T-cell (primary cell): ENCODE results near the gene KCNH8. TPM values are rescaled to one million over a fixed set of nuclear protein-coding genes. Genes with fewer than 3 reads are reported as not detected.

Source experiments
- ATAC-seq, 4 experiments: fragments of 200-7000 bp in 3 of 4; fragments of 150-1000 bp in 1 of 4; cut with Tn5 transposase; replicated peaks in 1 of 4; 1 replicate in 3 of 4; 2 replicates in 1 of 4; pipeline ENCODE4 v1.10.0; 2021; ENCODE audit warnings: moderate library complexity in 3 of 4, mild to moderate bottlenecking in 2 of 4, moderate number of reproducible peaks in 1 of 4
- CTCF ChIA-PET, 2 donors: fragments of 300-600 bp; sonication (Branson Sonifier 250); formaldehyde crosslinking; loops; one replicate each; lab custom pipeline; 2022; ENCODE audit warnings: antibody characterized with exemption in 2 of 2; lab: Charles Lee
- POLR2A ChIA-PET, 2 donors: fragments of 300-600 bp; sonication (Branson Sonifier 250); formaldehyde crosslinking; loops; one replicate each; lab custom pipeline; 2022; ENCODE audit warnings: antibody characterized with exemption in 2 of 2; lab: Charles Lee
- DNase-seq, 35 experiments: peaks; one replicate each; pipeline versions ENCODE4 v3.0.0 to v3.0.0-alpha.2; 2013 to 2023
- H3K27ac ChIP-seq: one replicate; pipeline ENCODE4 v1.5.1; 2013; ENCODE audit warnings: low read length
- H3K27me3 ChIP-seq, 2 experiments: replicated peaks in 1 of 2; 1 replicate in 1 of 2; 2 replicates in 1 of 2; pipeline versions ENCODE4 v1.6.1 to v1.7.0; 2013; ENCODE audit warnings: low read length in 1 of 2, mixed read lengths in 1 of 2; ENCODE audit not compliant: control insufficient read depth in 2 of 2, insufficient read depth in 2 of 2; ENCODE audit errors: extremely low read depth in 1 of 2
- H3K36me3 ChIP-seq, 2 donors: 1 replicate in 1 of 2; 2 replicates in 1 of 2; pipeline versions ENCODE4 v1.6.1 to v1.7.0; 2013; ENCODE audit warnings: low read length in 1 of 2; ENCODE audit not compliant: control insufficient read depth in 2 of 2, insufficient read depth in 1 of 2; ENCODE audit errors: extremely low read depth in 1 of 2
- H3K4me1 ChIP-seq, 2 experiments: 1 replicate in 1 of 2; 2 replicates in 1 of 2; pipeline versions ENCODE4 v1.6.1 to v1.7.0; 2013; ENCODE audit warnings: low read length in 2 of 2, mixed read lengths in 1 of 2; ENCODE audit not compliant: insufficient read depth in 2 of 2, control insufficient read depth in 1 of 2; ENCODE audit errors: extremely low read depth in 1 of 2
- H3K4me3 ChIP-seq, 2 donors: 1 replicate in 1 of 2; 2 replicates in 1 of 2; pipeline versions ENCODE4 v1.5.1 to v1.7.0; 2013; ENCODE audit warnings: mild to moderate bottlenecking in 2 of 2, low read length in 1 of 2, moderate library complexity in 1 of 2; ENCODE audit not compliant: control insufficient read depth in 1 of 2; ENCODE audit errors: extremely low read depth in 1 of 2
- H3K9me3 ChIP-seq: 2 replicates; pipeline ENCODE4 v1.7.0; 2013
- H3K27ac Mint-ChIP-seq, 2 donors: one replicate each; pipeline ENCODE4 v1.8.0; 2020 to 2021; ENCODE audit warnings: mild to moderate bottlenecking in 2 of 2, mixed read lengths in 2 of 2
- H3K27me3 Mint-ChIP-seq, 2 donors: one replicate each; pipeline ENCODE4 v1.8.0; 2021 to 2022; ENCODE audit warnings: mixed read lengths in 2 of 2
- H3K36me3 Mint-ChIP-seq: one replicate; pipeline ENCODE4 v1.8.0; 2021; ENCODE audit warnings: mixed read lengths
- H3K4me1 Mint-ChIP-seq, 3 donors: one replicate each; pipeline ENCODE4 v1.8.0; 2020 to 2022; ENCODE audit warnings: mixed read lengths in 3 of 3, mild to moderate bottlenecking in 1 of 3
- H3K4me3 Mint-ChIP-seq, 3 donors: one replicate each; pipeline ENCODE4 v1.8.0; 2020 to 2022; ENCODE audit warnings: mild to moderate bottlenecking in 3 of 3, mixed read lengths in 3 of 3, moderate library complexity in 3 of 3
- H3K9me3 Mint-ChIP-seq, 3 donors: one replicate each; pipeline ENCODE4 v1.8.0; 2020 to 2022; ENCODE audit warnings: mixed read lengths in 3 of 3
- WGBS: methylation state at CpG from one replicate; pipeline ENCODE4 v1.1.5; 2013; ENCODE audit warnings: missing lambda C conversion rate; ENCODE audit not compliant: insufficient coverage; 5-methylcytosine and 5-hydroxymethylcytosine counted together
- total RNA-seq, 35 experiments: library from RNA in 6 of 35; stranded (reverse) in 6 of 35; fragments of 120-200 nt in 1 of 35; gene quantifications; one replicate each; pipeline versions ENCODE4 v1.2.1 to v1.2.4 and lab custom pipeline; 2013 to 2026

KCNH8 gene
- total RNA-seq, 5 donors from 2014 or later (not counting 1 experiment from before 2014, with no cell fraction given), result 0.03 to 0.26 (median 0.16) TPM; not detected in 1

GRCh38 chr3:19295208-19295607 is 146.9 kb downstream of the KCNH8 start:
- H3K4me3 ChIP-seq, result no peak overlapping the region
- Mint-ChIP-seq H3K27me3 (no peaks in the 10 kb centered on the region), H3K27ac (no peak overlapping the region), H3K4me1 (no peaks in the 10 kb centered on the region), H3K9me3 (no peaks in the 10 kb centered on the region), H3K4me3 (no peak overlapping the region), H3K36me3 (no peaks in the 10 kb centered on the region)
- ATAC-seq, result no peak
- no peaks in the 10 kb centered on the region for H3K4me1 ChIP-seq
- ChIA-PET CTCF (no interaction called here), POLR2A (no interaction called here)
- DNase-seq, result no peak
- no peak overlapping the region for H3K27ac ChIP-seq
- H3K9me3 ChIP-seq, result no peaks in the 10 kb centered on the region
- WGBS, result 80% methylated on average over 1 of the region's 3 CpGs
- H3K27me3 ChIP-seq, result no peaks in the 10 kb centered on the region
- H3K36me3 ChIP-seq, result no peaks in the 10 kb centered on the region

- Histone ChIP-seq H3K36me3 (no peaks in the 10 kb centered on the region), H3K27ac (no peak overlapping the region), H3K4me3 (no peak overlapping the region), H3K4me1 (no peaks in the 10 kb centered on the region), H3K9me3 (no peaks in the 10 kb centered on the region), H3K27me3 (no peaks in the 10 kb centered on the region)
- Mint-ChIP-seq H3K27ac (no peak overlapping the region), H3K4me3 (no peak overlapping the region), H3K27me3 (no peaks in the 10 kb centered on the region), H3K4me1 (no peaks in the 10 kb centered on the region), H3K36me3 (no peaks in the 10 kb centered on the region), H3K9me3 (no peaks in the 10 kb centered on the region)
- WGBS, result 89% methylated on average over 1 of the region's 2 CpGs
- DNase-seq (no peak), ATAC-seq (no peak)
- ChIA-PET CTCF (no interaction called here), POLR2A (no interaction called here)
Observed at GRCh38 chr3:19331931-19332330, 183.6 kb downstream of the KCNH8 start.

GRCh38 chr3:19334120-19334519 is 185.8 kb downstream of the KCNH8 start:
- ChIA-PET CTCF (no interaction called here), POLR2A (no interaction called here)
- no peak overlapping the region for H3K27ac Mint-ChIP-seq
- Histone ChIP-seq H3K36me3 (no peaks in the 10 kb centered on the region), H3K4me1 (no peaks in the 10 kb centered on the region), H3K4me3 (no peak overlapping the region), H3K27ac (no peak overlapping the region), H3K9me3 (no peaks in the 10 kb centered on the region), H3K27me3 (no peaks in the 10 kb centered on the region)
- ATAC-seq, result no peak
- H3K27me3 Mint-ChIP-seq, result no peaks in the 10 kb centered on the region
- no peaks in the 10 kb centered on the region for H3K4me1 Mint-ChIP-seq
- WGBS, result 83% methylated on average over 4 of the region's 6 CpGs
- no peak overlapping the region for H3K4me3 Mint-ChIP-seq
- H3K36me3 Mint-ChIP-seq, result no peaks in the 10 kb centered on the region
- no peaks in the 10 kb centered on the region for H3K9me3 Mint-ChIP-seq
- DNase-seq, result no peak

GRCh38 chr3:19338769-19339168 is 190.5 kb downstream of the KCNH8 start:
- Histone ChIP-seq H3K27me3 (no peaks in the 10 kb centered on the region), H3K36me3 (no peaks in the 10 kb centered on the region), H3K27ac (no peak overlapping the region), H3K4me3 (no peak overlapping the region), H3K4me1 (no peaks in the 10 kb centered on the region), H3K9me3 (no peaks in the 10 kb centered on the region)
- H3K36me3 Mint-ChIP-seq, result no peaks in the 10 kb centered on the region
- ATAC-seq (no peak), DNase-seq (no peak)
- H3K27me3 Mint-ChIP-seq, result no peaks in the 10 kb centered on the region
- ChIA-PET CTCF (no interaction called here), POLR2A (no interaction called here)
- no peak overlapping the region for H3K4me3 Mint-ChIP-seq
- H3K9me3 Mint-ChIP-seq, result no peaks in the 10 kb centered on the region
- H3K27ac Mint-ChIP-seq, result no peak overlapping the region
- H3K4me1 Mint-ChIP-seq, result no peaks in the 10 kb centered on the region
- WGBS, result no CpG with 5 or more reads among the region's 1 CpG

- Histone ChIP-seq H3K36me3 (no peaks in the 10 kb centered on the region), H3K4me3 (no peak overlapping the region), H3K27me3 (no peaks in the 10 kb centered on the region), H3K27ac (no peak overlapping the region), H3K4me1 (no peaks in the 10 kb centered on the region), H3K9me3 (no peaks in the 10 kb centered on the region)
- H3K27ac Mint-ChIP-seq, result no peak overlapping the region
- ATAC-seq (no peak), DNase-seq (no peak)
- H3K4me1 Mint-ChIP-seq, result peaks cover 0 to 4% (median 0%) of the 10 kb centered on the region in 3 donors
- POLR2A ChIA-PET, result no interaction called here
- H3K36me3 Mint-ChIP-seq, result no peaks in the 10 kb centered on the region
- no CpG with 5 or more reads among the region's 5 CpGs for WGBS
- no peaks in the 10 kb centered on the region for H3K27me3 Mint-ChIP-seq
- H3K4me3 Mint-ChIP-seq, result no peak overlapping the region
- no peaks in the 10 kb centered on the region for H3K9me3 Mint-ChIP-seq
- CTCF ChIA-PET, result no interaction called here
Observed at GRCh38 chr3:19342389-19342788, 194.1 kb downstream of the KCNH8 start.

- CTCF ChIA-PET, result no interaction called here
Observed at GRCh38 chr3:19346759-19347158, 198.4 kb downstream of the KCNH8 start.

GRCh38 chr3:19347671-19348070 is 199.4 kb downstream of the KCNH8 start:
- 21% methylated on average over 4 of the region's 7 CpGs for WGBS
- Histone ChIP-seq H3K4me3 (no peak overlapping the region), H3K4me1 (no peaks in the 10 kb centered on the region), H3K9me3 (no peaks in the 10 kb centered on the region), H3K36me3 (no peaks in the 10 kb centered on the region), H3K27ac (no peak overlapping the region), H3K27me3 (no peaks in the 10 kb centered on the region)
- Mint-ChIP-seq H3K9me3 (no peaks in the 10 kb centered on the region), H3K36me3 (no peaks in the 10 kb centered on the region), H3K27ac (no peak overlapping the region), H3K4me1 (peaks cover 0 to 8% (median 0%) of the 10 kb centered on the region in 3 donors), H3K4me3 (no peak overlapping the region), H3K27me3 (peaks cover 0 to 2% of the 10 kb centered on the region in 2 donors)
- ChIA-PET POLR2A (no interaction called here), CTCF (no interaction called here)
- DNase-seq (no peak), ATAC-seq (no peak)

More at GRCh38 chr3:19346759-19347158, 198.4 kb downstream of the KCNH8 start:
- H3K27ac Mint-ChIP-seq, result no peak overlapping the region
- ATAC-seq (no peak), DNase-seq (no peak)
- POLR2A ChIA-PET, result no interaction called here
- H3K9me3 ChIP-seq, result no peaks in the 10 kb centered on the region
- H3K4me3 ChIP-seq, result no peak overlapping the region
- H3K36me3 ChIP-seq, result no peaks in the 10 kb centered on the region
- no peaks in the 10 kb centered on the region for H3K4me1 ChIP-seq
- H3K4me3 Mint-ChIP-seq, result no peak overlapping the region
- H3K27me3 Mint-ChIP-seq, result no peaks in the 10 kb centered on the region
- WGBS, result no CpG with 5 or more reads among the region's 1 CpG
- no peaks in the 10 kb centered on the region for H3K27me3 ChIP-seq
- H3K9me3 Mint-ChIP-seq, result no peaks in the 10 kb centered on the region
- no peaks in the 10 kb centered on the region for H3K36me3 Mint-ChIP-seq
- no peak overlapping the region for H3K27ac ChIP-seq
- H3K4me1 Mint-ChIP-seq, result peaks cover 0 to 8% (median 0%) of the 10 kb centered on the region in 3 donors
